HEK293 (cell line): ENCODE data around the gene PHPT1.

Experiments used
- CTCF ChIA-PET: fragments of 350-600 bp; formaldehyde crosslinking; extraction: SDS; loops from one replicate; lab custom pipeline; 2021; ENCODE audit warnings: antibody characterized with exemption; lab: Yijun Ruan, JAX
- POLR2A ChIA-PET: fragments of 300-600 bp; formaldehyde crosslinking; extraction: SDS; loops from one replicate; lab custom pipeline; 2020; ENCODE audit warnings: antibody characterized with exemption, inconsistent platforms; lab: Yijun Ruan, JAX
- H3K27ac ChIP-seq: fragments of 200-500 bp; sonication (Bioruptor generic); 2 replicates; pipeline ENCODE4 v1.5.1; 2014; ENCODE audit warnings: low read depth, low read length, control low read depth, inconsistent platforms; ENCODE audit errors: extremely low read depth
- H3K36me3 ChIP-seq, 2 experiments: fragments of 200-500 bp in 1 of 2; sonication (Bioruptor generic) in 1 of 2; 1 replicate in 1 of 2; 2 replicates in 1 of 2; pipeline ENCODE4 v1.5.1; 2014 to 2017; ENCODE audit warnings: inconsistent platforms in 2 of 2, low read length in 2 of 2; ENCODE audit not compliant: control insufficient read depth in 2 of 2, insufficient read depth in 1 of 2
- H3K4me1 ChIP-seq: fragments of 200-500 bp; sonication (Bioruptor generic); 2 replicates; pipeline ENCODE4 v1.5.1; 2014; ENCODE audit warnings: mild to moderate bottlenecking, low read length, inconsistent platforms; ENCODE audit not compliant: control insufficient read depth, insufficient read depth
- H3K4me3 ChIP-seq: 2 replicates; pipeline ENCODE4 v1.5.1; 2011; ENCODE audit warnings: low read depth, mild to moderate bottlenecking, control low read depth, low read length, moderate library complexity
- H3K9me3 ChIP-seq: fragments of 200-500 bp; sonication (Bioruptor generic); 2 replicates; pipeline ENCODE4 v1.5.1; 2014; ENCODE audit warnings: low read depth, low read length, inconsistent platforms; ENCODE audit not compliant: control insufficient read depth, insufficient read depth
- AEBP2 ChIP-seq: fragments of 450-650 bp; formaldehyde crosslinking; IDR thresholded peaks from 2 replicates; pipeline ENCODE4 v1.5.1; 2016; ENCODE audit warnings: missing biosample characterization, missing genetic modification characterization, borderline replicate concordance
- GLIS2 ChIP-seq: fragments of 450-650 bp; formaldehyde crosslinking; IDR thresholded peaks from 2 replicates; pipeline ENCODE4 v1.5.1; 2016; ENCODE audit warnings: missing biosample characterization, missing genetic modification characterization
- KLF1 ChIP-seq: fragments of 450-650 bp; formaldehyde crosslinking; IDR thresholded peaks from 2 replicates; pipeline ENCODE4 v1.5.1; 2016; ENCODE audit warnings: missing biosample characterization, missing genetic modification characterization
- KLF7 ChIP-seq: fragments of 450-650 bp; formaldehyde crosslinking; IDR thresholded peaks from 2 replicates; pipeline ENCODE4 v1.5.1; 2016; ENCODE audit warnings: missing biosample characterization, missing genetic modification characterization, borderline replicate concordance
- KLF8 ChIP-seq: fragments of 450-650 bp; formaldehyde crosslinking; IDR thresholded peaks from 2 replicates; pipeline ENCODE4 v1.5.1; 2016; ENCODE audit warnings: missing biosample characterization, missing genetic modification characterization
- PRDM6 ChIP-seq: fragments of 450-650 bp; formaldehyde crosslinking; IDR thresholded peaks from 2 replicates; pipeline ENCODE4 v1.5.1; 2017; ENCODE audit warnings: missing biosample characterization, missing genetic modification characterization
- TRIM28 ChIP-seq: IDR thresholded peaks from 2 replicates; pipeline ENCODE4 v1.6.1; 2011; ENCODE audit warnings: low read length, control low read depth, borderline replicate concordance
- ZFP69B ChIP-seq: fragments of 450-650 bp; formaldehyde crosslinking; IDR thresholded peaks from 2 replicates; pipeline ENCODE4 v1.5.1; 2016; ENCODE audit warnings: missing biosample characterization, missing genetic modification characterization
- ZNF184 ChIP-seq: fragments of 450-650 bp; IDR thresholded peaks from 2 replicates; pipeline ENCODE4 v1.5.1; 2018; ENCODE audit warnings: missing biosample characterization, mild to moderate bottlenecking, missing genetic modification characterization
- ZNF292 ChIP-seq: fragments of 450-650 bp; formaldehyde crosslinking; IDR thresholded peaks from 2 replicates; pipeline ENCODE4 v1.5.1; 2016; ENCODE audit warnings: low read depth, missing biosample characterization, missing genetic modification characterization, borderline replicate concordance
- ZNF423 ChIP-seq: fragments of 450-650 bp; formaldehyde crosslinking; IDR thresholded peaks from 2 replicates; pipeline ENCODE4 v1.5.1; 2016; ENCODE audit warnings: missing biosample characterization, missing genetic modification characterization
- ZNF433 ChIP-seq: fragments of 450-650 bp; formaldehyde crosslinking; IDR thresholded peaks from 2 replicates; pipeline ENCODE4 v1.5.1; 2016; ENCODE audit warnings: missing biosample characterization, missing genetic modification characterization, low read depth
- ZNF600 ChIP-seq: fragments of 450-650 bp; formaldehyde crosslinking; IDR thresholded peaks from 2 replicates; pipeline ENCODE4 v1.5.1; 2016; ENCODE audit warnings: missing biosample characterization, missing genetic modification characterization
- ZNF645 ChIP-seq: fragments of 450-650 bp; formaldehyde crosslinking; IDR thresholded peaks from 2 replicates; pipeline ENCODE4; 2016; ENCODE audit warnings: missing biosample characterization, missing genetic modification characterization
- ZNF692 ChIP-seq: fragments of 450-650 bp; formaldehyde crosslinking; IDR thresholded peaks from 2 replicates; pipeline ENCODE4 v1.5.1; 2016; ENCODE audit warnings: missing biosample characterization, missing genetic modification characterization
- ZXDB ChIP-seq: fragments of 450-650 bp; formaldehyde crosslinking; IDR thresholded peaks from 2 replicates; pipeline ENCODE4 v1.5.1; 2016; ENCODE audit warnings: missing biosample characterization, missing genetic modification characterization
- TF ChIP-seq, protein P1 (sequence below): fragments of 450-650 bp; formaldehyde crosslinking; IDR thresholded peaks from 2 replicates; pipeline ENCODE4 v1.5.1; 2016; ENCODE audit warnings: missing biosample characterization, missing genetic modification characterization
- TF ChIP-seq, protein P2 (sequence below): fragments of 450-650 bp; formaldehyde crosslinking; IDR thresholded peaks from 2 replicates; pipeline ENCODE4 v1.5.1; 2016; ENCODE audit warnings: missing biosample characterization, missing genetic modification characterization
- TF ChIP-seq, protein P3 (sequence below): fragments of 450-650 bp; formaldehyde crosslinking; IDR thresholded peaks from 2 replicates; pipeline ENCODE4 v1.5.1; 2016; ENCODE audit warnings: missing biosample characterization, missing genetic modification characterization

The PHPT1 gene

GRCh38 chr9:136835162-136835931 lies 13.9 kb upstream of the PHPT1 start:
- ChIA-PET POLR2A (interaction anchor here (0.6 to 1.7 kb wide), 6 partner anchors 12 to 283 kb away, joined by 3 to 7 read pairs (median 4); partner anchors contain the start of gene RABL6), CTCF (interaction anchor here (1.1 to 1.8 kb wide), 4 partner anchors 43 to 200 kb away, joined by 3 to 7 read pairs (median 6); no protein-coding TSS in a partner anchor)
- H3K9me3 ChIP-seq: no peaks in the 10 kb centered on the region
- no peak overlapping the region for H3K4me3 ChIP-seq
- TF ChIP-seq, protein P1, sequence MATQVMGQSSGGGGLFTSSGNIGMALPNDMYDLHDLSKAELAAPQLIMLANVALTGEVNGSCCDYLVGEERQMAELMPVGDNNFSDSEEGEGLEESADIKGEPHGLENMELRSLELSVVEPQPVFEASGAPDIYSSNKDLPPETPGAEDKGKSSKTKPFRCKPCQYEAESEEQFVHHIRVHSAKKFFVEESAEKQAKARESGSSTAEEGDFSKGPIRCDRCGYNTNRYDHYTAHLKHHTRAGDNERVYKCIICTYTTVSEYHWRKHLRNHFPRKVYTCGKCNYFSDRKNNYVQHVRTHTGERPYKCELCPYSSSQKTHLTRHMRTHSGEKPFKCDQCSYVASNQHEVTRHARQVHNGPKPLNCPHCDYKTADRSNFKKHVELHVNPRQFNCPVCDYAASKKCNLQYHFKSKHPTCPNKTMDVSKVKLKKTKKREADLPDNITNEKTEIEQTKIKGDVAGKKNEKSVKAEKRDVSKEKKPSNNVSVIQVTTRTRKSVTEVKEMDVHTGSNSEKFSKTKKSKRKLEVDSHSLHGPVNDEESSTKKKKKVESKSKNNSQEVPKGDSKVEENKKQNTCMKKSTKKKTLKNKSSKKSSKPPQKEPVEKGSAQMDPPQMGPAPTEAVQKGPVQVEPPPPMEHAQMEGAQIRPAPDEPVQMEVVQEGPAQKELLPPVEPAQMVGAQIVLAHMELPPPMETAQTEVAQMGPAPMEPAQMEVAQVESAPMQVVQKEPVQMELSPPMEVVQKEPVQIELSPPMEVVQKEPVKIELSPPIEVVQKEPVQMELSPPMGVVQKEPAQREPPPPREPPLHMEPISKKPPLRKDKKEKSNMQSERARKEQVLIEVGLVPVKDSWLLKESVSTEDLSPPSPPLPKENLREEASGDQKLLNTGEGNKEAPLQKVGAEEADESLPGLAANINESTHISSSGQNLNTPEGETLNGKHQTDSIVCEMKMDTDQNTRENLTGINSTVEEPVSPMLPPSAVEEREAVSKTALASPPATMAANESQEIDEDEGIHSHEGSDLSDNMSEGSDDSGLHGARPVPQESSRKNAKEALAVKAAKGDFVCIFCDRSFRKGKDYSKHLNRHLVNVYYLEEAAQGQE (tag by site-specific recombination): no peak
- TF ChIP-seq GLIS2 (no peak), KLF8 (tag by site-specific recombination) (peak; percentile 86; the same call in 1 of the 2 replicates), PRDM6 (tag by site-specific recombination) (no peak), ZNF292 (no peak), KLF1 (tag by site-specific recombination) (peak; percentile 97), ZNF645 (tag by site-specific recombination) (no peak), ZNF692 (tag by site-specific recombination) (0 out of 2 replicates have a peak, but pooled peaks have one; percentile 25), KLF7 (tag by site-specific recombination) (0 out of 2 replicates have a peak, but pooled peaks have one; percentile 19), ZNF600 (tag by site-specific recombination) (0 out of 2 replicates have a peak, but pooled peaks have one; percentile 34), ZXDB (tag by site-specific recombination) (no peak), ZNF184 (tag by site-specific recombination) (no peak), ZFP69B (tag by site-specific recombination) (0 out of 2 replicates have a peak, but pooled peaks have one; percentile 14), AEBP2 (tag by site-specific recombination) (no peak), ZNF433 (no peak), TRIM28 (no peak), ZNF423 (tag by site-specific recombination) (no peak)
- TF ChIP-seq, protein P2, sequence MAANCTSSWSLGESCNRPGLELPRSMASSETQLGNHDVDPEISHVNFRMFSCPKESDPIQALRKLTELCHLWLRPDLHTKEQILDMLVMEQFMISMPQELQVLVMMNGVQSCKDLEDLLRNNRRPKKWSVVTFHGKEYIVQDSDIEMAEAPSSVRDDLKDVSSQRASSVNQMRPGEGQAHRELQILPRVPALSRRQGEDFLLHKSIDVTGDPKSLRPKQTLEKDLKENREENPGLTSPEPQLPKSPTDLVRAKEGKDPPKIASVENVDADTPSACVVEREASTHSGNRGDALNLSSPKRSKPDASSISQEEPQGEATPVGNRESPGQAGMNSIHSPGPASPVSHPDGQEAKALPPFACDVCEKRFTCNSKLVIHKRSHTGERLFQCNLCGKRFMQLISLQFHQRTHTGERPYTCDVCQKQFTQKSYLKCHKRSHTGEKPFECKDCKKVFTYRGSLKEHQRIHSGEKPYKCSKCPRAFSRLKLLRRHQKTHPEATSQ (tag by site-specific recombination): no peak
- TF ChIP-seq, protein P3, sequence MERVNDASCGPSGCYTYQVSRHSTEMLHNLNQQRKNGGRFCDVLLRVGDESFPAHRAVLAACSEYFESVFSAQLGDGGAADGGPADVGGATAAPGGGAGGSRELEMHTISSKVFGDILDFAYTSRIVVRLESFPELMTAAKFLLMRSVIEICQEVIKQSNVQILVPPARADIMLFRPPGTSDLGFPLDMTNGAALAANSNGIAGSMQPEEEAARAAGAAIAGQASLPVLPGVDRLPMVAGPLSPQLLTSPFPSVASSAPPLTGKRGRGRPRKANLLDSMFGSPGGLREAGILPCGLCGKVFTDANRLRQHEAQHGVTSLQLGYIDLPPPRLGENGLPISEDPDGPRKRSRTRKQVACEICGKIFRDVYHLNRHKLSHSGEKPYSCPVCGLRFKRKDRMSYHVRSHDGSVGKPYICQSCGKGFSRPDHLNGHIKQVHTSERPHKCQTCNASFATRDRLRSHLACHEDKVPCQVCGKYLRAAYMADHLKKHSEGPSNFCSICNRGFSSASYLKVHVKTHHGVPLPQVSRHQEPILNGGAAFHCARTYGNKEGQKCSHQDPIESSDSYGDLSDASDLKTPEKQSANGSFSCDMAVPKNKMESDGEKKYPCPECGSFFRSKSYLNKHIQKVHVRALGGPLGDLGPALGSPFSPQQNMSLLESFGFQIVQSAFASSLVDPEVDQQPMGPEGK: 0 out of 2 replicates have a peak, but pooled peaks have one; percentile 39
- H3K27ac ChIP-seq: no peak overlapping the region
- H3K4me1 ChIP-seq: no peaks in the 10 kb centered on the region
- peaks cover 0 to 66% of the 10 kb centered on the region in 2 experiments; a peak in 2 of 3 replicates for H3K36me3 ChIP-seq
